K562 (cell line): Measurements from ENCODE around the gene COA7. TPM values are rescaled to one million over a fixed set of nuclear protein-coding genes. Genes with fewer than 3 reads are reported as not detected.

ENCODE experiments used
- ARNT ChIP-seq, 2 experiments: fragments of 450-650 bp; IDR thresholded peaks; 2 replicates each; pipeline ENCODE4 v1.6.1; 2016; ENCODE audit warnings: mild to moderate bottlenecking in 1 of 2
- DNMT1 ChIP-seq: fragments of 450-650 bp; IDR thresholded peaks from 2 replicates; pipeline ENCODE4 v1.6.1; 2016; ENCODE audit warnings: antibody characterized with exemption, mild to moderate bottlenecking
- MAX ChIP-seq: sonication (generic); formaldehyde crosslinking; IDR thresholded peaks from 2 replicates; pipeline ENCODE4 v1.9.0; 2022; ENCODE audit warnings: mild to moderate bottlenecking, missing genetic modification reagents
- MAZ ChIP-seq, 2 experiments: fragments of 450-650 bp in 1 of 2; sonication (generic) in 1 of 2; formaldehyde crosslinking; IDR thresholded peaks in 1 of 2; conservative IDR thresholded peaks in 1 of 2; 2 replicates each; pipeline versions ENCODE4 v1.4.0 to v1.5.0; 2020; ENCODE audit warnings: mild to moderate bottlenecking in 1 of 2, missing genetic modification reagents in 1 of 2
- MCM7 ChIP-seq, 2 experiments: fragments of 450-650 bp; IDR thresholded peaks; 2 replicates each; pipeline ENCODE4 v1.6.1; 2016 to 2018
- SAFB2 ChIP-seq: fragments of 200-400 bp; formaldehyde crosslinking; IDR thresholded peaks from 2 replicates; pipeline ENCODE4 v1.6.1; 2018; ENCODE audit warnings: borderline replicate concordance, low read length, low read depth, moderate library complexity; ENCODE audit not compliant: severe bottlenecking
- TOE1 ChIP-seq, 2 experiments: fragments of 450-650 bp in 1 of 2; sonication (generic) in 1 of 2; formaldehyde crosslinking in 1 of 2; IDR thresholded peaks; 2 replicates each; pipeline versions ENCODE4 v1.7.1 to v1.8.0; 2016 to 2022; ENCODE audit warnings: borderline replicate concordance in 2 of 2, mild to moderate bottlenecking in 2 of 2, antibody characterized with exemption in 1 of 2, inconsistent platforms in 1 of 2, low read depth in 1 of 2, missing genetic modification reagents in 1 of 2, moderate library complexity in 1 of 2
- ZBTB12 ChIP-seq: fragments of 250-450 bp; sonication (Bioruptor Pico); IDR thresholded peaks from 2 replicates; pipeline ENCODE4 v1.4.0; 2020
- ZFX ChIP-seq: sonication (generic); formaldehyde crosslinking; IDR thresholded peaks from 2 replicates; pipeline ENCODE4 v1.8.0; 2022; ENCODE audit warnings: mild to moderate bottlenecking, missing genetic modification reagents, moderate library complexity
- ZNF707 ChIP-seq: fragments of 250-450 bp; sonication (Bioruptor Pico); conservative IDR thresholded peaks from 2 replicates; pipeline ENCODE4 v1.8.0; 2022; ENCODE audit warnings: inconsistent platforms, mild to moderate bottlenecking, moderate library complexity
- polyA plus RNA-seq, 8 experiments: library from polyadenylated mRNA; depleted of rRNA in 4 of 8; stranded (reverse) in 5 of 8; unstranded in 3 of 8; fragments of >200 nt; fragmentation: Nextera tagmentation in 2 of 8; fragmentation: Illumina TruSeq in 1 of 8; extraction: Ambion mirVana in 2 of 8; extraction: Trizol in 1 of 8; gene quantifications; 2 replicates each; pipeline versions ENCODE4 v1.2.1 to v1.2.3, GENCODE V29; 2011 to 2014; ENCODE audit warnings: inconsistent platforms in 1 of 8, missing spikeins in 1 of 8
- total RNA-seq, 7 experiments: library from RNA; depleted of rRNA in 6 of 7; stranded (reverse); fragments of >200 nt in 6 of 7; fragmentation: Illumina TruSeq in 2 of 7; extraction: Trizol in 2 of 7; gene quantifications; 2 replicates each; pipeline versions ENCODE4 v1.2.1 to v1.2.3, GENCODE V29; 2011 to 2021; ENCODE audit warnings: low replicate concordance in 1 of 7
- TF ChIP-seq, protein P1 (sequence below): sonication (generic); formaldehyde crosslinking; IDR thresholded peaks from 2 replicates; pipeline ENCODE4 v1.8.0; 2022; ENCODE audit warnings: mild to moderate bottlenecking, missing genetic modification reagents

Gene COA7
- total and polyA plus RNA-seq, 9 of the 15 experiments (the other 6 are each of a cell fraction or from before 2014, with no cell fraction given): 19.4 to 82.8 (median 51.0) TPM

DNA sequence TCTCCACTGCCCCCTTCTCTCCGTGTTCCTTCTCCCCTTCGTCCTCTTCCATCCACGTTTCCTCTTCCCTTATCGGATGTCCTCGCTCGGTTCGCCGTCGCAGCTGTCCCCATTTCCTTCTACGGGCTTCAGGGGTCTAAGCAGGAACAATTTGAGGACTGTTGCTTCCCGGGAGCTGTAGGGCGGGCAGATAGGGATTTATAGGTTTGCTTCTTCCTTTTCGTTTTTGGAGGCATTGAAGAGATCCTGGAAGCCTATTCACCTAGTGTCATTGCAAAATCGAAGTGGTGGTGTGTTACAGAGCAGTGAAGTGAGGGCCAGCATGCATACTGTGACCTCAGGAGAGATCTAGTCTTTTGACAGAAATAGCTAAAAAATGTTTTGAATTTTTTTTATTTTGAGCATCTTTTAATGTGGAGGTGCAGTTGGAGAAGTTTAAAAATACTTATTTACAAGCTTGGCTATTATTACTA is 29.0 kb upstream of the COA7 start (continued):
- TF ChIP-seq MAZ (CRISPR knock-in tag; conservative IDR thresholded peaks at IDR 0.05 in 1 of 2, IDR thresholded peaks at IDR 0.05 in 1 of 2) (no peak), TOE1 (IDR thresholded peaks at IDR 0.05; ENCODE audit: borderline replicate concordance) (peak; percentile 34; the same call in 1 of the 2 replicates), TOE1 (CRISPR knock-in tag; IDR thresholded peaks at IDR 0.05; ENCODE audit: borderline replicate concordance, low read depth) (no peak), ZNF707 (CRISPR knock-in tag) (0 out of 2 replicates have a peak, but pooled peaks have one; percentile 37), ARNT (IDR thresholded peaks at IDR 0.05) (no peak), MAX (CRISPR knock-in tag) (peak; percentile 48; the same call in 1 of the 2 replicates), SAFB2 (no peak), ZBTB12 (CRISPR knock-in tag) (no peak), DNMT1 (0 out of 2 replicates have a peak, but pooled peaks have one; percentile 80), MCM7 (IDR thresholded peaks at IDR 0.05) (no peak), ZFX (CRISPR knock-in tag) (no peak)
- TF ChIP-seq, protein P1, sequence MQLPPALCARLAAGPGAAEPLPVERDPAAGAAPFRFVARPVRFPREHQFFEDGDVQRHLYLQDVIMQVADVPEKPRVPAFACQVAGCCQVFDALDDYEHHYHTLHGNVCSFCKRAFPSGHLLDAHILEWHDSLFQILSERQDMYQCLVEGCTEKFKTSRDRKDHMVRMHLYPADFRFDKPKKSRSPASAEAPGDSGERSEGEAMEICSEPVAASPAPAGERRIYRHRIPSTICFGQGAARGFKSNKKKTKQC (CRISPR knock-in tag): no peak
- TF ChIP-seq, all 486 proteins: peak for 45
